H1 (cell line): ENCODE data around the gene HAUS2. TPM values are rescaled to one million over a fixed set of nuclear protein-coding genes. Genes with fewer than 3 reads are reported as not detected.

Experiments used
- ATF3 ChIP-seq: IDR thresholded peaks from 2 replicates; pipeline ENCODE4 v1.6.1; 2011; ENCODE audit warnings: low read depth, mild to moderate bottlenecking, low read length; ENCODE audit not compliant: insufficient read depth
- BCL11A ChIP-seq, 2 experiments: IDR thresholded peaks; one replicate each; pipeline ENCODE4 v1.6.1; 2011; ENCODE audit warnings: low read depth in 2 of 2, low read length in 2 of 2, mild to moderate bottlenecking in 2 of 2
- BRCA1 ChIP-seq: IDR thresholded peaks from 2 replicates; pipeline ENCODE4 v1.6.1; 2012; ENCODE audit warnings: low read depth, low read length, improper control_type of control experiment
- CHD2 ChIP-seq: IDR thresholded peaks from 2 replicates; pipeline ENCODE4 v1.6.1; 2012; ENCODE audit warnings: low read length, improper control_type of control experiment
- EGR1 ChIP-seq: IDR thresholded peaks from 2 replicates; pipeline ENCODE4 v1.6.1; 2011; ENCODE audit warnings: low read depth, low read length, borderline replicate concordance
- EZH2 ChIP-seq: fragments of 200-600 bp; sonication (generic); IDR thresholded peaks from 2 replicates; pipeline ENCODE4 v1.7.1; 2012; ENCODE audit warnings: low read depth, mild to moderate bottlenecking, moderate library complexity, low read length, inconsistent platforms; ENCODE audit not compliant: severe bottlenecking
- GTF2F1 ChIP-seq: IDR thresholded peaks from 2 replicates; pipeline ENCODE4 v1.6.1; 2012; ENCODE audit warnings: low read depth, low read length, improper control_type of control experiment, borderline replicate concordance
- HDAC6 ChIP-seq: IDR thresholded peaks from one replicate; pipeline ENCODE4 v1.7.1; 2012; ENCODE audit warnings: low read depth, mild to moderate bottlenecking, inconsistent platforms, low read length, moderate library complexity
- KDM4A ChIP-seq: IDR thresholded peaks from one replicate; pipeline ENCODE4 v1.7.1; 2012; ENCODE audit warnings: low read depth, mild to moderate bottlenecking, moderate library complexity, low read length, inconsistent platforms; ENCODE audit not compliant: severe bottlenecking
- NRF1 ChIP-seq: IDR thresholded peaks from 2 replicates; pipeline ENCODE4 v1.6.1; 2011; ENCODE audit warnings: mild to moderate bottlenecking, low read depth, low read length, improper control_type of control experiment
- RAD21 ChIP-seq, 2 experiments: IDR thresholded peaks in 1 of 2; conservative IDR thresholded peaks in 1 of 2; 2 replicates each; pipeline ENCODE4 v1.6.1; 2011; ENCODE audit warnings: low read depth in 2 of 2, low read length in 2 of 2, improper control_type of control experiment in 1 of 2, inconsistent platforms in 1 of 2, mild to moderate bottlenecking in 1 of 2, moderate library complexity in 1 of 2
- RXRA ChIP-seq: IDR thresholded peaks from 2 replicates; pipeline ENCODE4 v1.6.1; 2011; ENCODE audit warnings: low read depth, mild to moderate bottlenecking, low read length, moderate library complexity; ENCODE audit not compliant: insufficient read depth
- SIRT6 ChIP-seq: IDR thresholded peaks from one replicate; pipeline ENCODE4 v1.7.1; 2012; ENCODE audit warnings: low read length, inconsistent platforms
- SIX5 ChIP-seq: IDR thresholded peaks from 2 replicates; pipeline ENCODE4 v1.6.1; 2011; ENCODE audit warnings: mild to moderate bottlenecking, low read depth, low read length
- SP4 ChIP-seq: IDR thresholded peaks from 2 replicates; pipeline ENCODE4 v1.6.1; 2012; ENCODE audit warnings: low read length, inconsistent platforms
- TAF1 ChIP-seq: IDR thresholded peaks from 2 replicates; pipeline ENCODE4 v1.6.1; 2011; ENCODE audit warnings: mild to moderate bottlenecking, low read depth, low read length
- TCF12 ChIP-seq: IDR thresholded peaks from 2 replicates; pipeline ENCODE4 v1.6.1; 2011; ENCODE audit warnings: low read depth, mild to moderate bottlenecking, low read length
- USF2 ChIP-seq: IDR thresholded peaks from 2 replicates; pipeline ENCODE4 v1.6.1; 2011; ENCODE audit warnings: low read length, improper control_type of control experiment
- YY1 ChIP-seq: IDR thresholded peaks from 2 replicates; pipeline ENCODE4 v1.6.1; 2011; ENCODE audit warnings: low read depth, mild to moderate bottlenecking, low read length
- polyA plus RNA-seq, 7 experiments: library from polyadenylated mRNA; depleted of rRNA in 3 of 7; stranded (reverse) in 5 of 7; unstranded in 2 of 7; fragments of >200 nt in 5 of 7; fragments of 200-250 nt in 2 of 7; gene quantifications; 1 replicate in 5 of 7; 2 replicates in 1 of 7; 4 replicates in 1 of 7; pipeline versions ENCODE4 v1.2.1 to v1.2.3, GENCODE V29; 2011 to 2013; ENCODE audit warnings: missing spikeins in 2 of 7, mixed read lengths in 2 of 7
- total RNA-seq: library from RNA; stranded (reverse); fragmentation: NEBNext Ultra II Directional; extraction: Animal tissue kit (Norgen Biotek cat#: 25700); gene quantifications from 2 replicates; pipeline ENCODE4 v1.2.1, GENCODE V29; 2021
- TF ChIP-seq, protein P1 (sequence below): IDR thresholded peaks from 2 replicates; pipeline ENCODE4 v1.6.1; 2012; ENCODE audit warnings: low read length, inconsistent platforms
- TF ChIP-seq, protein P2 (sequence below): IDR thresholded peaks from 2 replicates; pipeline ENCODE4 v1.6.1; 2012; ENCODE audit warnings: inconsistent platforms

The HAUS2 gene
- total and polyA plus RNA-seq, 2 of the 8 experiments (the other 6 are each of a cell fraction or from before 2014, with no cell fraction given): 12.1 to 33.5 TPM

DNA sequence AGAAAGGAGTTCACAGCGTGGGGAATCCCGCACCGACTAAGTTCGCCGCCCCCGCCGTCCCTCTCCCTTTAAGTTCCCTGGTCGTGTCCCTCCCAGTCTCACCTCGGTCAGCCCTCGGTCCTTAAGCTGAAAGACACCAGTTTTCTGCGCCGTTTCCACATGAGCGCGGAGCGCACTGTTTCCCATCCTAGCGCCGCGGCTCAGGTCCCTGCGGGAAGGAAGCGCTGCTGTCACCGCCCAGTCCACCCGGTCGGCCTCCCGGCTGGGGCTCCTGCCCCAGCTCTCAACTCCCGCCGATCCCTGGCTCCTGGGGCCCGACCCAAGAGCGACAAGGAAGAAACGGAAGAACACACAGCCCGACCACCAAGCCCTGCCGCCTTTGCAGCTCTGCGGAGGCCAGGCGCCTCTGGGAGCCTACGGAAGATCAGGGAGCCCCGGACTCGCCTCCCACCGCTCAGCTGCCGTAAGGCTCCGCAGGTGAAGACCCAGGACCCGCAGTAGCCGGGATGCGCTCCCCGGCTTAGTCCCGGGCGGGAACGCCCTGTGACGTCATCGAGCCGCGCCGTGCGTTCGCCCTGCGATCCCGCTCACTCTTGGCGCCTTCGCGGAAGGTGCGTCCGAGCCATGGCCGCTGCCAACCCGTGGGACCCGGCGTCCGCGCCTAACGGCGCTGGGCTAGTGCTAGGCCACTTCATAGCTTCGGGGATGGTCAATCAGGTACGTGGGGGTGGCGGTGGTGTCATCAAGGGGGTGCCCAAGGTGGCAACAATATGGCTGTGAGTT is at the start of gene HAUS2, which contains the start of gene LRRC57 (continued):
- TF ChIP-seq EZH2 (no peak), KDM4A (no peak), SIX5 (no peak), NRF1 (no peak), USF2 (no peak), CHD2 (no peak), SIRT6 (no peak), ATF3 (peak; percentile 68), TAF1 (peak; percentile 96), YY1 (peak; percentile 88), BRCA1 (no peak), BCL11A (IDR thresholded peaks at IDR 0.05; ENCODE audit: low read depth in 2 of 2, low read length in 2 of 2) (no peak), SP4 (0 out of 2 replicates have a peak, but pooled peaks have one; percentile 32), EGR1 (no peak), RAD21 (IDR thresholded peaks at IDR 0.05 in 1 of 2, conservative IDR thresholded peaks at IDR 0.05 in 1 of 2; ENCODE audit: low read depth in 2 of 2, low read length in 2 of 2) (no peak), GTF2F1 (no peak), RXRA (no peak), HDAC6 (no peak), TCF12 (no peak)
- TF ChIP-seq, protein P1, sequence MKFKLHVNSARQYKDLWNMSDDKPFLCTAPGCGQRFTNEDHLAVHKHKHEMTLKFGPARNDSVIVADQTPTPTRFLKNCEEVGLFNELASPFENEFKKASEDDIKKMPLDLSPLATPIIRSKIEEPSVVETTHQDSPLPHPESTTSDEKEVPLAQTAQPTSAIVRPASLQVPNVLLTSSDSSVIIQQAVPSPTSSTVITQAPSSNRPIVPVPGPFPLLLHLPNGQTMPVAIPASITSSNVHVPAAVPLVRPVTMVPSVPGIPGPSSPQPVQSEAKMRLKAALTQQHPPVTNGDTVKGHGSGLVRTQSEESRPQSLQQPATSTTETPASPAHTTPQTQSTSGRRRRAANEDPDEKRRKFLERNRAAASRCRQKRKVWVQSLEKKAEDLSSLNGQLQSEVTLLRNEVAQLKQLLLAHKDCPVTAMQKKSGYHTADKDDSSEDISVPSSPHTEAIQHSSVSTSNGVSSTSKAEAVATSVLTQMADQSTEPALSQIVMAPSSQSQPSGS: peak; percentile 88; the same call in 1 of the 2 replicates
- TF ChIP-seq, protein P2, sequence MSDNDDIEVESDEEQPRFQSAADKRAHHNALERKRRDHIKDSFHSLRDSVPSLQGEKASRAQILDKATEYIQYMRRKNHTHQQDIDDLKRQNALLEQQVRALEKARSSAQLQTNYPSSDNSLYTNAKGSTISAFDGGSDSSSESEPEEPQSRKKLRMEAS: peak; percentile 52
